Measurements from ENCODE around the gene NAGS.

DNA sequence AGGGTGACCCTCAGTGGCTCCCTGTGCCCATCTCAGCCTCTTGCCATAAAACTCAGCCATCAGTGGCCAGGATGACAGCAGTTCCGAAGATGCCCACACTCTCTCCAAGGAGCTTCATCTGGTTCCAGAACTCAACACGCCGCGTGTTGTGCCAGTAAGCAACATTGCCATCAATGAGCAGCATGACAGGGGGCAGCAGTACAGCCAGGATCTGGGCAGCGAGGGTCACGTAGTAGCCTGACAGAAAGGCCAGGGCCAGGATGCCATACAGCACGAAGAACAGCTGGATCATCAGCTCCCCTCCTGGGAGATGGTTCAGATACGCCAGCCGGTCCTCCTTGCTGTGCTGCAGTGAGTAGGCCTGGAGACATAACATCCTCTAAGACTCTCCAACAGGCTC lies 7.5 kb downstream of the NAGS start:
- TF ChIP-seq CTCF (IDR thresholded peaks at IDR 0.05; ENCODE audit: low read depth, low read length) (no peak), EZH2phosphoT487 (IDR thresholded peaks at IDR 0.05; ENCODE audit: low read depth) (no peak)

Data from OCI-LY3 (cell line).